HepG2 (cell line): ENCODE results near the gene FBN3. TPM values are rescaled to one million over a fixed set of nuclear protein-coding genes. Genes with fewer than 3 reads are reported as not detected.

Experiments
- AHDC1 ChIP-seq: sonication (generic); formaldehyde crosslinking; IDR thresholded peaks from 2 replicates; pipeline ENCODE4 v1.5.1; 2020; ENCODE audit warnings: mild to moderate bottlenecking, missing genetic modification reagents, borderline replicate concordance
- CCDC6 ChIP-seq: sonication (generic); formaldehyde crosslinking; IDR thresholded peaks from 2 replicates; pipeline ENCODE4 v1.8.1; 2022; ENCODE audit warnings: mild to moderate bottlenecking, missing genetic modification reagents, moderate library complexity
- CEBPB ChIP-seq: IDR thresholded peaks from 2 replicates; pipeline ENCODE4 v1.6.1; 2011; ENCODE audit warnings: low read depth, low read length, improper control_type of control experiment, borderline replicate concordance
- CSRNP1 ChIP-seq: sonication (generic); formaldehyde crosslinking; IDR thresholded peaks from 2 replicates; pipeline ENCODE4 v1.8.1; 2023; ENCODE audit warnings: mild to moderate bottlenecking, missing genetic modification reagents
- HDAC1 ChIP-seq: sonication (generic); formaldehyde crosslinking; IDR thresholded peaks from 2 replicates; pipeline ENCODE4 v1.5.1; 2020; ENCODE audit warnings: mild to moderate bottlenecking, missing genetic modification reagents
- SKI ChIP-seq: fragments of 450-650 bp; IDR thresholded peaks from one replicate; pipeline ENCODE4 v1.6.1; 2018; ENCODE audit warnings: mild to moderate bottlenecking; ENCODE audit not compliant: partially characterized antibody
- TRAFD1 ChIP-seq: sonication (generic); formaldehyde crosslinking; IDR thresholded peaks from 2 replicates; pipeline ENCODE4 v1.5.1; 2020; ENCODE audit warnings: missing genetic modification reagents, mild to moderate bottlenecking, borderline replicate concordance
- ZMYM2 ChIP-seq: sonication (generic); formaldehyde crosslinking; IDR thresholded peaks from 2 replicates; pipeline ENCODE4 v1.8.0; 2022; ENCODE audit warnings: mild to moderate bottlenecking, missing genetic modification reagents
- ZNF512 ChIP-seq: sonication (generic); formaldehyde crosslinking; IDR thresholded peaks from 2 replicates; pipeline ENCODE4 v1.4.0; 2020; ENCODE audit warnings: mild to moderate bottlenecking, missing genetic modification reagents
- polyA plus RNA-seq, 8 experiments: library from polyadenylated mRNA; depleted of rRNA in 3 of 8; stranded (reverse) in 7 of 8; unstranded in 1 of 8; fragments of >200 nt; fragmentation: Illumina TruSeq in 4 of 8; extraction: Trizol in 4 of 8; gene quantifications; 2 replicates each; pipeline versions ENCODE4 v1.2.1 to v1.2.3, GENCODE V29; 2011 to 2016; ENCODE audit warnings: low read depth in 4 of 8, missing spikeins in 1 of 8, mixed read lengths in 1 of 8; ENCODE audit not compliant: insufficient read depth in 1 of 8
- total RNA-seq, 5 experiments: library from RNA; depleted of rRNA; stranded (reverse); fragments of >200 nt; fragmentation: Illumina TruSeq; extraction: Trizol; gene quantifications; 2 replicates each; pipeline ENCODE4 v1.2.3, GENCODE V29; 2016; ENCODE audit warnings: low read depth in 1 of 5
- TF ChIP-seq, protein P1 (sequence below): sonication (generic); formaldehyde crosslinking; IDR thresholded peaks from 2 replicates; pipeline ENCODE4 v1.5.0; 2020; ENCODE audit warnings: mild to moderate bottlenecking, missing genetic modification reagents, borderline replicate concordance

FBN3 gene
- total and polyA plus RNA-seq, 2 of the 13 experiments (the other 11 are each of a cell fraction or from before 2014, with no cell fraction given): 0.20 to 1.3 TPM

DNA sequence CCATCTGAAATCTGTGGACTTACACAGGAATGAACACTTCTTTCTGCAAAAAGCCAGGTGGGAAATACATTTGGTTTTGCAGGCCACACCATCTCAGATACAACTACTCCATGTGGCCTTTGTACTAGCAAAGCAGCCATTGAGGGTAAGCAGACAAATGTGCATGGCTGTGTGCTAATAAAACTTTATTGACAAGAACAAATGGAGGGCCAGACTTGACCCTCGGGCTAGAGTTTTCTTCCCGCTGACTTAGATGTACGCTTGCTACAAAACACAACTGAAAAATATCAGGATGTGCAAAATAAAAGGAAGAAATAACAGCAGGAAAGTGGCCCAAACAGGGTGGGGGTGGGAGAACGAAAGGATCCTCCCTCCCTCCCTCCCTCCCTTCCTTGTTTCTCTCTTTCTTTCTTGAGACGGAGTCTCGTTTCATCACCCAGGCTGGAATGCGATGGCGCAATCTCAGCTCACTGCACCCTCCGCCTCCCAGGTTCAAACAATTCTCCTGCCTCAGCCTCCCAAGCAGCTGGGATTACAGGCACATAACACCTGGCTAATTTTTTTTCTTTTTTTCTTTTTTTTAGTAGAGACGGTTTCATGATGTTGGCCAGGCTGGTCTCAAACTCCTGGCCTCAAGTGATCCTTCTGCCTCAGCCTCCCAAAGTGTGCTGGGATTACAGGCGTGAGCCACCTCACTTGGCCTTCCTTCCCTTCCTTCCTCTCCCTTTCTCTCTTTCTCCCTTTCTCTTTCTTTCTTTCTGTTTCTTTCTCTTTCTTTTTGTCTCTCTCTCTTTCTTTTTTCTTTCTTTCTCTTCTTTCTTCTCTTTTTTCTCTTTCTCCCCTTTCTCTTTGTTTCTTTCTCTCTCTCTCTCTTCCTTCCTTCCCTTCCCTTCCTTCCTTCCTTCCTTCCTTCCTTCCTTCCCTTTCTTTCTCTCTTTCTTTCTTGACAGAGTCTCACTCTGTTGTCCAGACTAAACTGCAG is 67.5 kb downstream of the FBN3 start (continued):
- TF ChIP-seq HDAC1 (CRISPR knock-in tag) (no peak), CSRNP1 (CRISPR knock-in tag) (no peak), ZMYM2 (no peak), ZNF512 (CRISPR knock-in tag) (peak; percentile 88), TRAFD1 (CRISPR knock-in tag) (no peak), CCDC6 (CRISPR knock-in tag) (no peak), SKI (no peak), CEBPB (peak; percentile 65), AHDC1 (no peak)
- TF ChIP-seq, protein P1, sequence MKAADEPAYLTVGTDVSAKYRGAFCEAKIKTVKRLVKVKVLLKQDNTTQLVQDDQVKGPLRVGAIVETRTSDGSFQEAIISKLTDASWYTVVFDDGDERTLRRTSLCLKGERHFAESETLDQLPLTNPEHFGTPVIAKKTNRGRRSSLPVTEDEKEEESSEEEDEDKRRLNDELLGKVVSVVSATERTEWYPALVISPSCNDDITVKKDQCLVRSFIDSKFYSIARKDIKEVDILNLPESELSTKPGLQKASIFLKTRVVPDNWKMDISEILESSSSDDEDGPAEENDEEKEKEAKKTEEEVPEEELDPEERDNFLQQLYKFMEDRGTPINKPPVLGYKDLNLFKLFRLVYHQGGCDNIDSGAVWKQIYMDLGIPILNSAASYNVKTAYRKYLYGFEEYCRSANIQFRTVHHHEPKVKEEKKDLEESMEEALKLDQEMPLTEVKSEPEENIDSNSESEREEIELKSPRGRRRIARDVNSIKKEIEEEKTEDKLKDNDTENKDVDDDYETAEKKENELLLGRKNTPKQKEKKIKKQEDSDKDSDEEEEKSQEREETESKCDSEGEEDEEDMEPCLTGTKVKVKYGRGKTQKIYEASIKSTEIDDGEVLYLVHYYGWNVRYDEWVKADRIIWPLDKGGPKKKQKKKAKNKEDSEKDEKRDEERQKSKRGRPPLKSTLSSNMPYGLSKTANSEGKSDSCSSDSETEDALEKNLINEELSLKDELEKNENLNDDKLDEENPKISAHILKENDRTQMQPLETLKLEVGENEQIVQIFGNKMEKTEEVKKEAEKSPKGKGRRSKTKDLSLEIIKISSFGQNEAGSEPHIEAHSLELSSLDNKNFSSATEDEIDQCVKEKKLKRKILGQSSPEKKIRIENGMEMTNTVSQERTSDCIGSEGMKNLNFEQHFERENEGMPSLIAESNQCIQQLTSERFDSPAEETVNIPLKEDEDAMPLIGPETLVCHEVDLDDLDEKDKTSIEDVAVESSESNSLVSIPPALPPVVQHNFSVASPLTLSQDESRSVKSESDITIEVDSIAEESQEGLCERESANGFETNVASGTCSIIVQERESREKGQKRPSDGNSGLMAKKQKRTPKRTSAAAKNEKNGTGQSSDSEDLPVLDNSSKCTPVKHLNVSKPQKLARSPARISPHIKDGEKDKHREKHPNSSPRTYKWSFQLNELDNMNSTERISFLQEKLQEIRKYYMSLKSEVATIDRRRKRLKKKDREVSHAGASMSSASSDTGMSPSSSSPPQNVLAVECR (CRISPR knock-in tag): no peak
